ENCODE measurements around the gene EFHD1. TPM values are rescaled to one million over a fixed set of nuclear protein-coding genes. Genes with fewer than 3 reads are reported as not detected.

The EFHD1 gene
- 1 to 10 TPM in 4 of 5 donors, under 1 TPM in 1; 0.93 to 3.0 (median 2.3) TPM for total RNA-seq
- total RNA-seq (2013) = 0.41 TPM
- 0.15 to 1.8 (median 0.95) reads per million in 29 experiments for total RNA-seq

GRCh38 chr2:232633413-232634205 is at the start of gene EFHD1:
EFHD1 (plus strand) TSS chr2:232633604; CDS start chr2:232633705, 101 bp downstream.
- no peaks in the 10 kb centered on the region for H3K36me3 Mint-ChIP-seq
- Histone ChIP-seq H3K36me3 (ENCODE audit: control insufficient read depth in 2 of 2, extremely low read depth in 1 of 2, insufficient read depth in 1 of 2, low read length in 1 of 2) (no peaks in the 10 kb centered on the region), H3K4me1 (ENCODE audit: control insufficient read depth in 1 of 2, extremely low read depth in 1 of 2, insufficient read depth in 2 of 2, low read length in 2 of 2) (peaks cover 2 to 24% of the 10 kb centered on the region in 2 experiments), H3K27ac (ENCODE audit: low read length) (no peak within 1 kb of the TSS), H3K9me3 (no peaks in the 10 kb centered on the region), H3K4me3 (ENCODE audit: control insufficient read depth in 1 of 2, extremely low read depth in 1 of 2, low read length in 1 of 2) (peak within 1 kb of the TSS; percentile 40 to 76), H3K27me3 (replicated peaks in 1 of 2; ENCODE audit: control insufficient read depth in 2 of 2, extremely low read depth in 1 of 2, insufficient read depth in 2 of 2, low read length in 1 of 2) (peaks cover 14 to 72% of the 10 kb centered on the region in 2 experiments)
- ATAC-seq (replicated peaks in 1 of 4) = peak; percentile 75 to 91 (median 83)
- WGBS (ENCODE audit: insufficient coverage) = 4% methylated on average over 88 of the region's 90 CpGs
- no peaks in the 10 kb centered on the region for H3K9me3 Mint-ChIP-seq
- H3K4me3 Mint-ChIP-seq = peak within 1 kb of the TSS; percentile 37 to 63 (median 58)
- peaks cover 29 to 50% of the 10 kb centered on the region in 2 donors for H3K27me3 Mint-ChIP-seq
- peak in 28 of 35 experiments; percentile 1 to 58 (median 16) for DNase-seq
- H3K4me1 Mint-ChIP-seq = peaks cover 7 to 17% (median 9%) of the 10 kb centered on the region in 3 donors
- ChIA-PET CTCF (no interaction called here), POLR2A (no interaction called here)
- no peak within 1 kb of the TSS for H3K27ac Mint-ChIP-seq

- ATAC-seq (replicated peaks in 1 of 4) (no peak), DNase-seq (no peak)
- H3K4me3 Mint-ChIP-seq = no peak overlapping the region
- 100% methylated on average over 3 of the region's 6 CpGs for WGBS (ENCODE audit: insufficient coverage)
- no peak overlapping the region for H3K27ac Mint-ChIP-seq
- peaks cover 0 to 3% (median 0%) of the 10 kb centered on the region in 3 donors for H3K9me3 Mint-ChIP-seq
- CTCF ChIA-PET = no interaction called here
- Histone ChIP-seq H3K27ac (ENCODE audit: low read length) (no peak overlapping the region), H3K4me3 (ENCODE audit: control insufficient read depth in 1 of 2, extremely low read depth in 1 of 2, low read length in 1 of 2) (no peak overlapping the region), H3K4me1 (ENCODE audit: control insufficient read depth in 1 of 2, extremely low read depth in 1 of 2, insufficient read depth in 2 of 2, low read length in 2 of 2) (no peaks in the 10 kb centered on the region), H3K27me3 (replicated peaks in 1 of 2; ENCODE audit: control insufficient read depth in 2 of 2, extremely low read depth in 1 of 2, insufficient read depth in 2 of 2, low read length in 1 of 2) (no peaks in the 10 kb centered on the region), H3K9me3 (no peaks in the 10 kb centered on the region), H3K36me3 (ENCODE audit: control insufficient read depth in 2 of 2, extremely low read depth in 1 of 2, insufficient read depth in 1 of 2, low read length in 1 of 2) (peaks cover 12 to 33% of the 10 kb centered on the region in 2 donors)
- peaks cover 53% of the 10 kb centered on the region for H3K36me3 Mint-ChIP-seq
- POLR2A ChIA-PET = no interaction called here
- H3K27me3 Mint-ChIP-seq = no peaks in the 10 kb centered on the region
- no peaks in the 10 kb centered on the region for H3K4me1 Mint-ChIP-seq
Measured at GRCh38 chr2:232584238-232584637, 49.2 kb upstream of the EFHD1 start.

- Histone ChIP-seq H3K36me3 (ENCODE audit: control insufficient read depth in 2 of 2, extremely low read depth in 1 of 2, insufficient read depth in 1 of 2, low read length in 1 of 2) (peaks cover 7 to 18% of the 10 kb centered on the region in 2 donors), H3K4me3 (ENCODE audit: control insufficient read depth in 1 of 2, extremely low read depth in 1 of 2, low read length in 1 of 2) (no peak overlapping the region), H3K27me3 (replicated peaks in 1 of 2; ENCODE audit: control insufficient read depth in 2 of 2, extremely low read depth in 1 of 2, insufficient read depth in 2 of 2, low read length in 1 of 2) (no peaks in the 10 kb centered on the region), H3K9me3 (no peaks in the 10 kb centered on the region), H3K27ac (ENCODE audit: low read length) (no peak overlapping the region), H3K4me1 (ENCODE audit: control insufficient read depth in 1 of 2, extremely low read depth in 1 of 2, insufficient read depth in 2 of 2, low read length in 2 of 2) (no peaks in the 10 kb centered on the region)
- DNase-seq = no peak
- no peak overlapping the region for H3K4me3 Mint-ChIP-seq
- ChIA-PET POLR2A (no interaction called here), CTCF (interaction anchor here in 1 of 2 donors (0.7 kb wide), 1 partner anchor 319 kb away, joined by 8 read pairs; no protein-coding TSS in a partner anchor)
- H3K27ac Mint-ChIP-seq = no peak overlapping the region
- H3K9me3 Mint-ChIP-seq = peaks cover 0 to 3% (median 0%) of the 10 kb centered on the region in 3 donors
- H3K4me1 Mint-ChIP-seq = no peaks in the 10 kb centered on the region
- H3K36me3 Mint-ChIP-seq = peaks cover 32% of the 10 kb centered on the region
- ATAC-seq (replicated peaks in 1 of 4) = no peak
- H3K27me3 Mint-ChIP-seq = no peaks in the 10 kb centered on the region
- 93% methylated on average over 3 of the region's 5 CpGs for WGBS (ENCODE audit: insufficient coverage)
Measured at GRCh38 chr2:232586943-232587505, 46.4 kb upstream of the EFHD1 start.

GRCh38 chr2:232587512-232587911 is 45.9 kb upstream of the EFHD1 start:
- no peak for ATAC-seq (replicated peaks in 1 of 4)
- Mint-ChIP-seq H3K27me3 (no peaks in the 10 kb centered on the region), H3K27ac (no peak overlapping the region), H3K36me3 (peaks cover 27% of the 10 kb centered on the region), H3K4me3 (no peak overlapping the region), H3K4me1 (no peaks in the 10 kb centered on the region), H3K9me3 (peaks cover 0 to 3% (median 0%) of the 10 kb centered on the region in 3 donors)
- Histone ChIP-seq H3K4me3 (ENCODE audit: control insufficient read depth in 1 of 2, extremely low read depth in 1 of 2, low read length in 1 of 2) (no peak overlapping the region), H3K27me3 (replicated peaks in 1 of 2; ENCODE audit: control insufficient read depth in 2 of 2, extremely low read depth in 1 of 2, insufficient read depth in 2 of 2, low read length in 1 of 2) (no peaks in the 10 kb centered on the region), H3K9me3 (no peaks in the 10 kb centered on the region), H3K27ac (ENCODE audit: low read length) (no peak overlapping the region), H3K36me3 (ENCODE audit: control insufficient read depth in 2 of 2, extremely low read depth in 1 of 2, insufficient read depth in 1 of 2, low read length in 1 of 2) (peaks cover 3 to 13% of the 10 kb centered on the region in 2 donors), H3K4me1 (ENCODE audit: control insufficient read depth in 1 of 2, extremely low read depth in 1 of 2, insufficient read depth in 2 of 2, low read length in 2 of 2) (no peaks in the 10 kb centered on the region)
- ChIA-PET CTCF (no interaction called here), POLR2A (no interaction called here)
- DNase-seq = no peak
- 82% methylated on average over 4 of the region's 7 CpGs for WGBS (ENCODE audit: insufficient coverage)

GRCh38 chr2:232588031-232588430 is 45.4 kb upstream of the EFHD1 start:
- ChIA-PET CTCF (no interaction called here), POLR2A (no interaction called here)
- Histone ChIP-seq H3K4me3 (ENCODE audit: control insufficient read depth in 1 of 2, extremely low read depth in 1 of 2, low read length in 1 of 2) (no peak overlapping the region), H3K36me3 (ENCODE audit: control insufficient read depth in 2 of 2, extremely low read depth in 1 of 2, insufficient read depth in 1 of 2, low read length in 1 of 2) (peaks cover 0 to 9% of the 10 kb centered on the region in 2 donors), H3K9me3 (no peaks in the 10 kb centered on the region), H3K4me1 (ENCODE audit: control insufficient read depth in 1 of 2, extremely low read depth in 1 of 2, insufficient read depth in 2 of 2, low read length in 2 of 2) (no peaks in the 10 kb centered on the region), H3K27ac (ENCODE audit: low read length) (no peak overlapping the region), H3K27me3 (replicated peaks in 1 of 2; ENCODE audit: control insufficient read depth in 2 of 2, extremely low read depth in 1 of 2, insufficient read depth in 2 of 2, low read length in 1 of 2) (no peaks in the 10 kb centered on the region)
- H3K36me3 Mint-ChIP-seq = peaks cover 22% of the 10 kb centered on the region
- H3K27me3 Mint-ChIP-seq = no peaks in the 10 kb centered on the region
- WGBS (ENCODE audit: insufficient coverage) = 77% methylated on average over 7 of the region's 8 CpGs
- no peak overlapping the region for H3K4me3 Mint-ChIP-seq
- no peak for ATAC-seq (replicated peaks in 1 of 4)
- no peak overlapping the region for H3K27ac Mint-ChIP-seq
- H3K4me1 Mint-ChIP-seq = no peaks in the 10 kb centered on the region
- H3K9me3 Mint-ChIP-seq = peaks cover 0 to 3% (median 0%) of the 10 kb centered on the region in 3 donors
- DNase-seq = no peak

- no peak overlapping the region for H3K4me3 ChIP-seq (ENCODE audit: control insufficient read depth in 1 of 2, extremely low read depth in 1 of 2, low read length in 1 of 2)
- no peak overlapping the region for H3K27ac Mint-ChIP-seq
- H3K4me3 Mint-ChIP-seq = no peak overlapping the region
- no peaks in the 10 kb centered on the region for H3K27me3 Mint-ChIP-seq
- ChIA-PET POLR2A (no interaction called here), CTCF (no interaction called here)
- H3K36me3 ChIP-seq (ENCODE audit: control insufficient read depth in 2 of 2, extremely low read depth in 1 of 2, insufficient read depth in 1 of 2, low read length in 1 of 2) = peaks cover 0 to 3% of the 10 kb centered on the region in 2 donors
- H3K27me3 ChIP-seq (replicated peaks in 1 of 2; ENCODE audit: control insufficient read depth in 2 of 2, extremely low read depth in 1 of 2, insufficient read depth in 2 of 2, low read length in 1 of 2) = no peaks in the 10 kb centered on the region
- H3K9me3 ChIP-seq = no peaks in the 10 kb centered on the region
- DNase-seq = no peak
- H3K36me3 Mint-ChIP-seq = peaks cover 14% of the 10 kb centered on the region
- H3K4me1 ChIP-seq (ENCODE audit: control insufficient read depth in 1 of 2, extremely low read depth in 1 of 2, insufficient read depth in 2 of 2, low read length in 2 of 2) = no peaks in the 10 kb centered on the region
- no peak overlapping the region for H3K27ac ChIP-seq (ENCODE audit: low read length)
- ATAC-seq (replicated peaks in 1 of 4) = no peak
- H3K4me1 Mint-ChIP-seq = no peaks in the 10 kb centered on the region
- H3K9me3 Mint-ChIP-seq = no peaks in the 10 kb centered on the region
- 88% methylated on average over 11 of the region's 18 CpGs for WGBS (ENCODE audit: insufficient coverage)
Measured at GRCh38 chr2:232588680-232589585, 44.5 kb upstream of the EFHD1 start.
